ENCODE measurements around the gene PAQR5.

PAQR5 gene

DNA sequence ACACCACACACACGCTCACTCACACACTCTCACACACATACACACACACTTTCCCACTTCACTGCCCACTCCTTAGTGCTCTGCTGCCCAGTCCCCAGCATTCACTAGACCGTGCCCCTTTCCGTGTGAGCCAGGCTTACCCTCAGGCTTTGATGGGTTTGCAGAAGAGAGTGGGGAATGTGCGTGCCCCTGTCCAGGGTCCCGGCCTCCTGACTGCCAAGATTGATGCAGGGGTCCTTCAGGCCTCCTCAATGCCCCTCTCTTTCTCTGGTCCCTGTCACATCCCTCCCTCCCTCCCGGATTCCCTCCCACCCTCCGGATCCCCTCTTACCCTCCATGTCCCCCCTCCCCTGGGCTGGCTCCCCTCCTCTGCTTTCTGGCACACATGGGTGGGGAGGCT, 87.6 kb downstream of the PAQR5 start:
- 78 to 85% methylated on average over 7 of the region's 7 CpGs for WGBS, 2 experiments
- Histone ChIP-seq H3K27me3 (ENCODE audit: control insufficient read depth, insufficient read depth, low read length, poor library complexity, severe bottlenecking) (no peaks in the 10 kb centered on the region), H3K4me3 (ENCODE audit: insufficient read depth, low read depth, low read length) (no peak overlapping the region), H3K27ac (ENCODE audit: insufficient read depth, low read depth, low read length, poor library complexity, severe bottlenecking) (no peak overlapping the region), H3K9me3 (ENCODE audit: control insufficient read depth, low read length) (no peaks in the 10 kb centered on the region), H3K4me1 (ENCODE audit: control insufficient read depth, insufficient read depth, low read length) (peaks cover 6% of the 10 kb centered on the region), H3K36me3 (ENCODE audit: control insufficient read depth, insufficient read depth, low read length) (no peaks in the 10 kb centered on the region)

DNA sequence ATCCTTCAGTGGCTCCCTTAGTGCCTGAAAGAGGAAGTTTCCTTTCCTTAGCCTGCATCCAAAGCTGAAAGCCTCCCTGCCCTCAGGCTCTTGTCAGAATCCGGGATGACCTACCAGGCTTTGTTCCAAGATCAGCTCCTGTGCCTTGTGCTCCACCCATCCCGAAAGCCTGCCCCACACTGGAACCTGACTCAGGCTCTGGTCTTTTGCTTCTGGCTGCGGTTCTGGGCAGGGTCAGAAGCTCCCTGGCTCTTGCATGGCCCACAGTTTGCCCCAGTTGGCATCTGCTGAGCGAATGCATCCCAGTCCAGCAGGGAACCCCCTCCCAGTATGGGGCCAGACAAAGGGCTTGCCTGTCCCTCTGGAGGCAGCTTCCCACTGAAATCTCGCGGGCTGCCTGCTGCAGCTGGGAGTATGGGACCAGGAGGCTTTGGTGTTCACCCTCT, 89.6 kb downstream of the PAQR5 start:
- Histone ChIP-seq H3K9me3 (ENCODE audit: control insufficient read depth, low read length) (no peaks in the 10 kb centered on the region), H3K4me1 (ENCODE audit: control insufficient read depth, insufficient read depth, low read length) (peaks cover 6% of the 10 kb centered on the region), H3K4me3 (ENCODE audit: insufficient read depth, low read depth, low read length) (no peak overlapping the region), H3K27me3 (ENCODE audit: control insufficient read depth, insufficient read depth, low read length, poor library complexity, severe bottlenecking) (no peaks in the 10 kb centered on the region), H3K27ac (ENCODE audit: insufficient read depth, low read depth, low read length, poor library complexity, severe bottlenecking) (no peak overlapping the region), H3K36me3 (ENCODE audit: control insufficient read depth, insufficient read depth, low read length) (no peaks in the 10 kb centered on the region)
- 72% methylated on average over 6 of the region's 6 CpGs for WGBS, 2 experiments

DNA sequence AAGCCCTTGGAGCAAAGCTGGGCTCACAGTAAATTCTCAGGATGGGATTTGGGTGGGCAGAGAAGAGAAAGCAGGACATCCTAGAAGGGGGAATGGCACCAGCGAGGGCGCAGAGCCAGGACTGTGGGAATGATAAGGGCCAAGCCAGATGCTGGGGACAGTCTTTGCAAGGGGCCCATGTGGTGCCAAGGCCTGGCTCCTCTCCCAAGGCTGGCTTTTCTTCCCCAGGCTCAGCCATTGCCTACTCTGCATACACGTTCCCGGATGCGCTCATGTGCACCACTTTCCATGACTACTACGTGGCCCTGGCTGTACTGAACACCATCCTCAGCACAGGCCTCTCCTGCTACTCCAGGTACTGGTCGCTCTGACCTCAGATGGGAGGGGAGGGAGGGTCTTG, 90.7 kb downstream of the PAQR5 start:
- no peak overlapping the region for H3K27ac ChIP-seq (ENCODE audit: insufficient read depth, low read depth, low read length, poor library complexity, severe bottlenecking)
- peaks cover 11% of the 10 kb centered on the region for H3K4me1 ChIP-seq (ENCODE audit: control insufficient read depth, insufficient read depth, low read length)
- H3K36me3 ChIP-seq (ENCODE audit: control insufficient read depth, insufficient read depth, low read length): no peaks in the 10 kb centered on the region
- H3K9me3 ChIP-seq (ENCODE audit: control insufficient read depth, low read length): no peaks in the 10 kb centered on the region
- WGBS, 2 experiments: 82 to 86% methylated on average over 7 of the region's 7 CpGs
- H3K4me3 ChIP-seq (ENCODE audit: insufficient read depth, low read depth, low read length): no peak overlapping the region
- no peaks in the 10 kb centered on the region for H3K27me3 ChIP-seq (ENCODE audit: control insufficient read depth, insufficient read depth, low read length, poor library complexity, severe bottlenecking)

GRCh38 chr15:69390575-69390974, 91.9 kb downstream of the PAQR5 start:
- Histone ChIP-seq H3K9me3 (ENCODE audit: control insufficient read depth, low read length) (no peaks in the 10 kb centered on the region), H3K27ac (ENCODE audit: insufficient read depth, low read depth, low read length, poor library complexity, severe bottlenecking) (no peak overlapping the region), H3K4me3 (ENCODE audit: insufficient read depth, low read depth, low read length) (no peak overlapping the region), H3K27me3 (ENCODE audit: control insufficient read depth, insufficient read depth, low read length, poor library complexity, severe bottlenecking) (peaks cover 6% of the 10 kb centered on the region), H3K36me3 (ENCODE audit: control insufficient read depth, insufficient read depth, low read length) (no peaks in the 10 kb centered on the region), H3K4me1 (ENCODE audit: control insufficient read depth, insufficient read depth, low read length) (peaks cover 16% of the 10 kb centered on the region)
- WGBS, 2 experiments: 83 to 85% methylated on average over 2 of the region's 2 CpGs

GRCh38 chr15:69391046-69391757, 92.5 kb downstream of the PAQR5 start:
- H3K4me3 ChIP-seq (ENCODE audit: insufficient read depth, low read depth, low read length): no peak overlapping the region
- 94 to 96% methylated on average over 11 of the region's 11 CpGs for WGBS, 2 experiments
- no peak overlapping the region for H3K27ac ChIP-seq (ENCODE audit: insufficient read depth, low read depth, low read length, poor library complexity, severe bottlenecking)
- H3K4me1 ChIP-seq (ENCODE audit: control insufficient read depth, insufficient read depth, low read length): peaks cover 16% of the 10 kb centered on the region
- peaks cover 6% of the 10 kb centered on the region for H3K27me3 ChIP-seq (ENCODE audit: control insufficient read depth, insufficient read depth, low read length, poor library complexity, severe bottlenecking)
- no peaks in the 10 kb centered on the region for H3K9me3 ChIP-seq (ENCODE audit: control insufficient read depth, low read length)
- H3K36me3 ChIP-seq (ENCODE audit: control insufficient read depth, insufficient read depth, low read length): no peaks in the 10 kb centered on the region

- WGBS, 2 experiments: 84 to 85% methylated on average over 4 of the region's 4 CpGs
- H3K27ac ChIP-seq (ENCODE audit: insufficient read depth, low read depth, low read length, poor library complexity, severe bottlenecking): no peak overlapping the region
- no peaks in the 10 kb centered on the region for H3K36me3 ChIP-seq (ENCODE audit: control insufficient read depth, insufficient read depth, low read length)
- H3K4me3 ChIP-seq (ENCODE audit: insufficient read depth, low read depth, low read length): no peak overlapping the region
- peaks cover 6% of the 10 kb centered on the region for H3K27me3 ChIP-seq (ENCODE audit: control insufficient read depth, insufficient read depth, low read length, poor library complexity, severe bottlenecking)
- no peaks in the 10 kb centered on the region for H3K9me3 ChIP-seq (ENCODE audit: control insufficient read depth, low read length)
- peaks cover 16% of the 10 kb centered on the region for H3K4me1 ChIP-seq (ENCODE audit: control insufficient read depth, insufficient read depth, low read length)
Observed at GRCh38 chr15:69392352-69392751, 93.6 kb downstream of the PAQR5 start.

- no peaks in the 10 kb centered on the region for H3K9me3 ChIP-seq (ENCODE audit: control insufficient read depth, low read length)
- peaks cover 6% of the 10 kb centered on the region for H3K27me3 ChIP-seq (ENCODE audit: control insufficient read depth, insufficient read depth, low read length, poor library complexity, severe bottlenecking)
- 87% methylated on average over 11 of the region's 11 CpGs for WGBS, 2 experiments
- no peak overlapping the region for H3K27ac ChIP-seq (ENCODE audit: insufficient read depth, low read depth, low read length, poor library complexity, severe bottlenecking)
- no peaks in the 10 kb centered on the region for H3K36me3 ChIP-seq (ENCODE audit: control insufficient read depth, insufficient read depth, low read length)
- H3K4me3 ChIP-seq (ENCODE audit: insufficient read depth, low read depth, low read length): no peak overlapping the region
- peaks cover 11% of the 10 kb centered on the region for H3K4me1 ChIP-seq (ENCODE audit: control insufficient read depth, insufficient read depth, low read length)
Observed at GRCh38 chr15:69393831-69394491, 95.2 kb downstream of the PAQR5 start.

DNA sequence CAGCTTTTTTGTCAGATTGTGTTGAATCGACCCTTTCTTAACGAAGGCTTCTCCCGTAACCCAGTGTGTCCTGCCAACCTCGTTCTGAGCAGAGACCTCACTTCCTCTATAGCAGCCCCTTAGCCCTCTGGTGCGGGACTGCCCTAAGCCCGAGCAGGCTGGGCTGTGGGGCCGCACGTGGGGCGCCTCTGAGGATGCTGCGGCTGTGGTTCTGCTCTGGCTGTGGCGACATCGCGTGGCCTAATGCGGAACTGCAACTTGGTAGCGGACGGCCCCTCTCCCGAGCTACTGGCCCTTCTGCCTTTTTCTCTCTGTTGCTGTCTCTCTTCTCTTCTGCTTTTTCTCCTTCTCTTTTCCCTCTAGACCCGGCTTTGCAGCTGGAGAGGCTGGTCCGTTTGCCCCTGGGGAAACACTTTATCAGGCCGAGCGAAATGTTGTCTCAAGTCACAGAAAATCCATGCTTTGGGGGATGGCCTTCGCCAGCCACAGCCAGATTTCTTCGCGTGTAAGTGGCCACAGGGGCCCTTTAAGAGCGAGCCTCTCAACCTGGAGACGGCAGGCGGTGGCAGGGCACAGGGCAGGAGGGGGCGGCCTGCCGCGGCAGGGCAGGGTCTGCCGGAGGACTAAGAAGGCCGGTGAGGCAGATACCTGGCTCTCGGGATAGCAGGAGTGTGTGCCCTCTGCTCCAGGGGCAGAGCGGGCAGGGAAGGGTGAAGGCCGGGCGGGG, 96.0 kb downstream of the PAQR5 start:
- no peak overlapping the region for H3K4me3 ChIP-seq (ENCODE audit: insufficient read depth, low read depth, low read length)
- no peak overlapping the region for H3K27ac ChIP-seq (ENCODE audit: insufficient read depth, low read depth, low read length, poor library complexity, severe bottlenecking)
- H3K4me1 ChIP-seq (ENCODE audit: control insufficient read depth, insufficient read depth, low read length): peaks cover 11% of the 10 kb centered on the region
- 26 to 27% methylated on average over 36 of the region's 36 CpGs for WGBS, 2 experiments
- H3K36me3 ChIP-seq (ENCODE audit: control insufficient read depth, insufficient read depth, low read length): no peaks in the 10 kb centered on the region
- H3K27me3 ChIP-seq (ENCODE audit: control insufficient read depth, insufficient read depth, low read length, poor library complexity, severe bottlenecking): peaks cover 6% of the 10 kb centered on the region
- H3K9me3 ChIP-seq (ENCODE audit: control insufficient read depth, low read length): no peaks in the 10 kb centered on the region

GRCh38 chr15:69395460-69395859, 96.7 kb downstream of the PAQR5 start:
- Histone ChIP-seq H3K9me3 (ENCODE audit: control insufficient read depth, low read length) (no peaks in the 10 kb centered on the region), H3K4me3 (ENCODE audit: insufficient read depth, low read depth, low read length) (no peak overlapping the region), H3K27ac (ENCODE audit: insufficient read depth, low read depth, low read length, poor library complexity, severe bottlenecking) (no peak overlapping the region), H3K27me3 (ENCODE audit: control insufficient read depth, insufficient read depth, low read length, poor library complexity, severe bottlenecking) (peaks cover 6% of the 10 kb centered on the region), H3K36me3 (ENCODE audit: control insufficient read depth, insufficient read depth, low read length) (no peaks in the 10 kb centered on the region), H3K4me1 (ENCODE audit: control insufficient read depth, insufficient read depth, low read length) (peaks cover 11% of the 10 kb centered on the region)
- WGBS, 2 experiments: 92 to 96% methylated on average over 10 of the region's 10 CpGs

DNA sequence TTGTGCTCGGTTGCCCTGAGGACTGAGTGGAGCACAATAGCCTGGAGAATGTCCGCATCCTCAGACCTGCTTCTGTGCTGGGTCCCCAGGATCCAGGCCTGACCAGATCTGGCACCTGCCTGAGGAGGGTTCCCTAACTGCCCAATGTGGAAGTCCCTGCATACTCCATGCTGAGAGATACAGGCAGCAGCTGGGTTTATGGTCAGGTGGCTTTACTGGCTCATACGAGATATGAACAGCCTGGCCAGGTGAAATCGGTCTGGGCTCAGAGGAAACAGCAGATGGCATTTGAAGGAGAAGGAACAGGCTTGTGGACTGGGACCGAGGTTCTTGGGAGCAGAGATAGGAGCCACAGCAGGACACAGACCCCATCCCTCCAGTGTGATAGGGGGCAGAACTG, 97.3 kb downstream of the PAQR5 start:
- H3K9me3 ChIP-seq (ENCODE audit: control insufficient read depth, low read length): no peaks in the 10 kb centered on the region
- H3K27ac ChIP-seq (ENCODE audit: insufficient read depth, low read depth, low read length, poor library complexity, severe bottlenecking): no peak overlapping the region
- 88 to 90% methylated on average over 5 of the region's 5 CpGs for WGBS, 2 experiments
- H3K4me3 ChIP-seq (ENCODE audit: insufficient read depth, low read depth, low read length): no peak overlapping the region
- H3K27me3 ChIP-seq (ENCODE audit: control insufficient read depth, insufficient read depth, low read length, poor library complexity, severe bottlenecking): peaks cover 6% of the 10 kb centered on the region
- H3K36me3 ChIP-seq (ENCODE audit: control insufficient read depth, insufficient read depth, low read length): no peaks in the 10 kb centered on the region
- peaks cover 11% of the 10 kb centered on the region for H3K4me1 ChIP-seq (ENCODE audit: control insufficient read depth, insufficient read depth, low read length)
